Upper lobe of right lung (tissue), 1 donor: ENCODE measurements around the gene NFIX. TPM values are rescaled to one million over a fixed set of nuclear protein-coding genes. Genes with fewer than 3 reads are reported as not detected.

ENCODE experiments used
- ATAC-seq: fragments of 200-7000 bp; cut with Tn5 transposase; one replicate; pipeline ENCODE4 v1.9.1; 2020; ENCODE audit warnings: mild to moderate bottlenecking, moderate library complexity
- DNase-seq: peaks from one replicate; pipeline ENCODE4 v3.0.0-alpha.2; 2020
- H3K27ac ChIP-seq: fragments of 200-600 bp; one replicate; pipeline ENCODE4 v1.8.0; 2022
- H3K27me3 ChIP-seq: fragments of 200-600 bp; one replicate; pipeline ENCODE4 v1.8.0; 2022; ENCODE audit warnings: mild to moderate bottlenecking
- H3K36me3 ChIP-seq: fragments of 200-600 bp; one replicate; pipeline ENCODE4 v1.8.0; 2022
- H3K4me1 ChIP-seq: fragments of 200-600 bp; one replicate; pipeline ENCODE4 v1.8.0; 2022
- H3K4me3 ChIP-seq: fragments of 200-600 bp; one replicate; pipeline ENCODE4 v1.8.0; 2022; ENCODE audit warnings: mild to moderate bottlenecking
- H3K9me3 ChIP-seq: fragments of 200-600 bp; one replicate; pipeline ENCODE4 v1.8.0; 2022
- CTCF ChIP-seq: fragments of 200-600 bp; IDR thresholded peaks from one replicate; pipeline ENCODE4 v1.8.0; 2022; ENCODE audit warnings: antibody characterized with exemption
- intact Hi-C: fragments of 100-400 bp; cut with DNase I; formaldehyde crosslinking; loops from one replicate; pipeline ENCODE4 v1.11.0; 2022
- total RNA-seq: library from RNA; stranded (reverse); fragmentation: NEBNext Ultra II Directional; extraction: Animal tissue kit (Norgen Biotek cat#: 25700); gene quantifications from one replicate; pipeline ENCODE4 v1.2.1, GENCODE V29; 2021
- donor health status: DM: no; HTN: yes; CAD: no; lungs with severe emphysema.

The NFIX gene
- total RNA-seq, 1 donor from 2014 or later = 168 TPM

DNA sequence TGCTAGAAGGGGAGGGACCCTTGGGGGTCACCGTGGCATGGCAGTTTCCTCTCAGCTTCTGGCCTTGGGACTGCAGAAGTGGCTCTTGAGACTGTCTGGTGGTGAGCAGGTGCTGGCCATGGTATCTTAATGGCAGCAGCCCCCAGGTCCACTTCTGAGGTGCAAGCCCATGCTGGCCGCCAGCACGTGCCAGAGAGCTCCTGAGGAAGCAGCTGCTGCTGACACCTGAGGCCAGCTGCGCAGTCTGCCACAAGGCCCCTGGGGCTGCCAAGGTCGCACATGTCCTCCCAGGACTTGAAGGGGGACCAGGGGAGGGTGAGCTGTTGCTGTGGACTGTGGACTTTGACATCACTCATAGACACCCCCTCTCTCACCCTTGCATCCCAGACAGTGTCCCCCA lies 48.0 kb downstream of the NFIX start:
- ATAC-seq = no peak
- peaks cover 67% of the 10 kb centered on the region for H3K4me1 ChIP-seq
- TF ChIP-seq CTCF = no peak
- no peak overlapping the region for H3K4me3 ChIP-seq
- peaks cover 5% of the 10 kb centered on the region for H3K36me3 ChIP-seq
- H3K27ac ChIP-seq = no peak overlapping the region
- H3K9me3 ChIP-seq = no peaks in the 10 kb centered on the region
- H3K27me3 ChIP-seq = no peaks in the 10 kb centered on the region
- intact Hi-C loops = no loop called here
- no peak for DNase-seq

DNA sequence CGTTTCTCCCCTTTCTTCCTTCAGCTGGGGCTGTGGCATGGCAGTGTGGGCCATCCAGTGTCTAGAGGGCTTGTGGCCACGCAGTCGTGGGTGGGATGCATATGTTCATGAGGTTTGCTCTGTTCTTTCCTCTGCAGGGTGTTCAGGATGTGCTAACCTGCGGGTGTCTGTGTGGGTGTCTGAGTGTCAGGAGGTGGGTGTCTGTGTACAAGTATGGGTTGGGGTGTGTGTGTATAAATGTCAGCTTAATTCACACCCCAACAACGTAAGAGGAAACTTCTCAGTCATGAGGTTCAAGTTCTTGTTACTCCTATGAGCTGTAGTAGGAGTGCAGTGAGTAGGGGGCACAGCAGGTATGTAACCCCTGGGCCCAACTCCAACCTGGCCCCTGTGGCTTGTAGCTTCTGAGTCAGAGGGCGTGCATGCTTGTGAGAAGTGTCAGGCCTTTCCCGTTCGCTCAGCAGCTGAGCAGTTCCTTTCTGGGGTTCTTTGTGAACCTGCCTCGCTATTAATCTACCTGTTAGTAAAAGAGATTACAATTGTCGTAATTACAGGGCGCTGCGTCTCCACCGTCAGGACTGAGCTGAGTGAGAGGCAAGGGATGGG lies 49.1 kb downstream of the NFIX start:
- Histone ChIP-seq H3K4me3 (no peak overlapping the region), H3K27me3 (no peaks in the 10 kb centered on the region), H3K9me3 (no peaks in the 10 kb centered on the region), H3K4me1 (peaks cover 57% of the 10 kb centered on the region), H3K36me3 (peaks cover 7% of the 10 kb centered on the region), H3K27ac (no peak overlapping the region)
- ATAC-seq = peak; percentile 39
- no peak for DNase-seq
- no peak for TF ChIP-seq CTCF
- intact Hi-C loops = no loop called here

- Histone ChIP-seq H3K27ac (no peak overlapping the region), H3K4me1 (peaks cover 51% of the 10 kb centered on the region), H3K27me3 (no peaks in the 10 kb centered on the region), H3K9me3 (no peaks in the 10 kb centered on the region), H3K4me3 (no peak overlapping the region), H3K36me3 (peaks cover 7% of the 10 kb centered on the region)
- DNase-seq (no peak), ATAC-seq (no peak)
- TF ChIP-seq CTCF = no peak
- intact Hi-C loops = no loop called here
These were observed 50.5 kb downstream of the NFIX start for GRCh38 chr19:13045812-13046211.

GRCh38 chr19:13047374-13047773 lies 52.1 kb downstream of the NFIX start:
- intact Hi-C loops = no loop called here
- H3K27ac ChIP-seq = no peak overlapping the region
- H3K4me3 ChIP-seq = no peak overlapping the region
- ATAC-seq (no peak), DNase-seq (no peak)
- no peaks in the 10 kb centered on the region for H3K27me3 ChIP-seq
- no peak for TF ChIP-seq CTCF
- peaks cover 7% of the 10 kb centered on the region for H3K36me3 ChIP-seq
- no peaks in the 10 kb centered on the region for H3K9me3 ChIP-seq
- peaks cover 55% of the 10 kb centered on the region for H3K4me1 ChIP-seq

- no peak for TF ChIP-seq CTCF
- no peaks in the 10 kb centered on the region for H3K27me3 ChIP-seq
- ATAC-seq (no peak), DNase-seq (no peak)
- peaks cover 7% of the 10 kb centered on the region for H3K36me3 ChIP-seq
- peaks cover 62% of the 10 kb centered on the region for H3K4me1 ChIP-seq
- peak overlapping the region; percentile 42 for H3K27ac ChIP-seq
- no peak overlapping the region for H3K4me3 ChIP-seq
- H3K9me3 ChIP-seq = no peaks in the 10 kb centered on the region
- intact Hi-C loops = no loop called here
These were observed 55.0 kb downstream of the NFIX start for GRCh38 chr19:13050274-13050673.
